Measurements from ENCODE around the gene PSEN2. TPM values are rescaled to one million over a fixed set of nuclear protein-coding genes. Genes with fewer than 3 reads are reported as not detected.

The PSEN2 gene
- total and polyA plus RNA-seq, 7 donors, result 4.4 to 56.8 (median 23.2) TPM

DNA sequence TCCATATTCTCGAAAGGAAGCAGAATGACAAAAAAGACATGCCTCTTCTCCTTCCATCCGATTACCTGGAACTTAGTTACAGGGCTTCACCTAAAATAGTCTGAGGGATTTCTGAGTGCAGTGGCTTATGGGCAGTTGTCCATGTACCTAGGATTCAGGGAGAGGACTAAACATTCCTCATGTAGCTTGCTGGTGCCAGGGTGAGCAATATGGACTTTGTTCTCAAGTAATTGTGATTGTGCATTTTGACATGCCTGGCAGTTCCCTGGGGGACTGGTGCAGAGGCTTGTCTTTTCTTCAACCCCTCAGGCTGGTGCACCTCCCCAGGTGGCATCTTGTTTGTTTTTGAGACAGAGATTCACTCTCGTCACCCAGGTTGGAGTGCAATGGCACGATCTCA lies 6.1 kb upstream of the PSEN2 start:
- H3K9me3 ChIP-seq, result no peaks in the 10 kb centered on the region
- DNase-seq, result no peak
- H3K27me3 ChIP-seq, result no peaks in the 10 kb centered on the region
- peaks cover 0 to 16% (median 8%) of the 10 kb centered on the region in 4 donors for H3K4me1 ChIP-seq
- intact Hi-C loops (cut with DNase I), result no loop called here
- no peak for TF ChIP-seq POLR2A (IDR thresholded peaks at IDR 0.05)
- TF ChIP-seq, protein P1, sequence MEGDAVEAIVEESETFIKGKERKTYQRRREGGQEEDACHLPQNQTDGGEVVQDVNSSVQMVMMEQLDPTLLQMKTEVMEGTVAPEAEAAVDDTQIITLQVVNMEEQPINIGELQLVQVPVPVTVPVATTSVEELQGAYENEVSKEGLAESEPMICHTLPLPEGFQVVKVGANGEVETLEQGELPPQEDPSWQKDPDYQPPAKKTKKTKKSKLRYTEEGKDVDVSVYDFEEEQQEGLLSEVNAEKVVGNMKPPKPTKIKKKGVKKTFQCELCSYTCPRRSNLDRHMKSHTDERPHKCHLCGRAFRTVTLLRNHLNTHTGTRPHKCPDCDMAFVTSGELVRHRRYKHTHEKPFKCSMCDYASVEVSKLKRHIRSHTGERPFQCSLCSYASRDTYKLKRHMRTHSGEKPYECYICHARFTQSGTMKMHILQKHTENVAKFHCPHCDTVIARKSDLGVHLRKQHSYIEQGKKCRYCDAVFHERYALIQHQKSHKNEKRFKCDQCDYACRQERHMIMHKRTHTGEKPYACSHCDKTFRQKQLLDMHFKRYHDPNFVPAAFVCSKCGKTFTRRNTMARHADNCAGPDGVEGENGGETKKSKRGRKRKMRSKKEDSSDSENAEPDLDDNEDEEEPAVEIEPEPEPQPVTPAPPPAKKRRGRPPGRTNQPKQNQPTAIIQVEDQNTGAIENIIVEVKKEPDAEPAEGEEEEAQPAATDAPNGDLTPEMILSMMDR (IDR thresholded peaks at IDR 0.05), result no peak
- no peak for TF ChIP-seq POLR2AphosphoS5 (IDR thresholded peaks at IDR 0.05)
- TF ChIP-seq EP300 (IDR thresholded peaks at IDR 0.05), result no peak
- no peak overlapping the region for H3K27ac ChIP-seq
- 79 to 96% methylated on average over 4 of the region's 4 CpGs for WGBS, 2 donors
- H3K36me3 ChIP-seq, result no peaks in the 10 kb centered on the region
- H3K4me3 ChIP-seq, result no peak overlapping the region

DNA sequence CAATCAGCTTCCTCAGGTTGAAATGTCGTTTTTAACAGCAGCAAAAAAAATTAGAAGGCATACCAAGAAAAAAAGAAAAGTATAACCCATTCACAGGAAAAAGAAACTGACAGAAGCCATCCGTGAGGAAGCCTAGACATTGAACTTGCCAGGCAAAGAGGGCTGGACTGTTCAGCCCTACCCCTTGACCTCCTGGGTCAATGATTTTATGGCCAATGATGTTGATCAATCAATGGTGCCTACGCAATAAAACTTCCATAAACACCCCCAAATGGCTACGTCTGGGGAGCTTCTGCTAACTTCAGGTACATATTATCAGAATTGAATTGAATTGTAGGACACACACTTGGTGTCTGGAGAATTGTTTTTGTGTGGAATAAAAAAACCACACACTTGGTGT lies 4.8 kb upstream of the PSEN2 start:
- H3K9me3 ChIP-seq, result no peaks in the 10 kb centered on the region
- no peak overlapping the region for H3K4me3 ChIP-seq
- no peaks in the 10 kb centered on the region for H3K36me3 ChIP-seq
- no peak overlapping the region for H3K27ac ChIP-seq
- intact Hi-C loops (cut with DNase I), result no loop called here
- no peaks in the 10 kb centered on the region for H3K27me3 ChIP-seq
- peaks cover 0 to 22% (median 10%) of the 10 kb centered on the region in 4 donors for H3K4me1 ChIP-seq
- TF ChIP-seq POLR2AphosphoS5 (IDR thresholded peaks at IDR 0.05) (no peak), EP300 (IDR thresholded peaks at IDR 0.05) (no peak), POLR2A (IDR thresholded peaks at IDR 0.05) (no peak)
- TF ChIP-seq, protein P1 (IDR thresholded peaks at IDR 0.05), result no peak
- 19 to 63% methylated on average over 4 of the region's 4 CpGs for WGBS, 2 donors
- DNase-seq, result no peak

DNA sequence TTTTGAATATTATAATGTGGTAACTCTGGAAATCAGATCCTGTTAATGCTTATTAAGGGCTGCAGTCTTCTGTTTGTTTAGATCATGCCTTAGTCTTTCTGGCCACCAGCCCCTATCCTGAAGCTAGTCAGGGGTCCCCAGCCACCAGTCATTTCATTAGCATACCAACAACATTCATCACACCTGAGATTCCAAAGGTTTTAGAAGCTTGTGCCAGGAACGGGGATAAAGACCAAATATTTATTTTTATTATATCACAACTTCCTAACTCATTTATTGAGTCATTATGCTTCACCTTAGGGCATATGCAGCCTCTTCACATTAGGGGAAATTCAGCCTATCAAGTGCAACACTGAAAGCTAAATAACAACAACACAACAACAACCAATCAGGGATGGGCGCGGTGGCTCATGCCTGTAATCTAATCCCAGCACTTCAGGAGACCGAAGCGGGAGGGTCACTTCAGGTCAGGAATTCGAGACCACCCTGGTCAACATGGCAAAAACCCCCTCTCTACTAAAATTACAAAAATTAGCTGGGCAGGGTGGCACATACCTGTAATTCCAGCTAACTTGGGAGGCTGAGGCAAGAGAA lies 2.9 kb upstream of the PSEN2 start:
- H3K27me3 ChIP-seq, result no peaks in the 10 kb centered on the region
- intact Hi-C loops (cut with DNase I), result no loop called here
- TF ChIP-seq POLR2AphosphoS5 (IDR thresholded peaks at IDR 0.05) (no peak), EP300 (IDR thresholded peaks at IDR 0.05) (no peak), POLR2A (IDR thresholded peaks at IDR 0.05) (no peak)
- TF ChIP-seq, protein P1 (IDR thresholded peaks at IDR 0.05), result no peak
- H3K9me3 ChIP-seq, result no peaks in the 10 kb centered on the region
- WGBS, 2 donors, result 75 to 82% methylated on average over 6 of the region's 6 CpGs
- DNase-seq, result no peak
- no peak overlapping the region for H3K27ac ChIP-seq
- no peaks in the 10 kb centered on the region for H3K36me3 ChIP-seq
- H3K4me1 ChIP-seq, result peaks cover 0 to 35% (median 24%) of the 10 kb centered on the region in 4 donors
- H3K4me3 ChIP-seq, result no peak overlapping the region

DNA sequence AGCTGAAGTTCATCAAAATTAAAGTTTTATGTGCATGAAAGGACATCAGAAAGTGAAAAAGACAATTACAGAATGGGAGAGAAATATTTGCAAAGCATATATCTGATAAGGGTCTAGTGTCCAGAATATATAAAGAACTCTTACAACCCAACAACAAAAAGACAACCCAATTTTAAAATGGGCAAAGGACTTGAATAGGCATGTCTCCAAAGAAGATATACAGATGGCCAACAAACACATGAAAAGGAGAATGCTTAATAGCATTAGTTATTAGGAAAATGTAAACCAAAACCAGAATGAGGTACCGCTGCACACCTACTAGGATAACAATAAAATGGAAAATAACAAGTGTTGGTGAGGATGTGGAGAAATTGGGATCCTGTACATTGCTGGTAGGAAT lies 1.7 kb upstream of the PSEN2 start:
- Histone ChIP-seq H3K4me1 (peaks cover 0 to 24% (median 17%) of the 10 kb centered on the region in 4 donors), H3K27ac (no peak overlapping the region), H3K9me3 (no peaks in the 10 kb centered on the region), H3K27me3 (no peaks in the 10 kb centered on the region), H3K36me3 (no peaks in the 10 kb centered on the region), H3K4me3 (no peak overlapping the region)
- TF ChIP-seq EP300 (IDR thresholded peaks at IDR 0.05) (no peak), POLR2A (IDR thresholded peaks at IDR 0.05) (no peak), POLR2AphosphoS5 (IDR thresholded peaks at IDR 0.05) (no peak)
- TF ChIP-seq, protein P1 (IDR thresholded peaks at IDR 0.05), result no peak
- DNase-seq, result no peak
- WGBS, 2 donors, result 97 to 100% methylated on average over 1 of the region's 1 CpG
- intact Hi-C loops (cut with DNase I), result no loop called here

DNA sequence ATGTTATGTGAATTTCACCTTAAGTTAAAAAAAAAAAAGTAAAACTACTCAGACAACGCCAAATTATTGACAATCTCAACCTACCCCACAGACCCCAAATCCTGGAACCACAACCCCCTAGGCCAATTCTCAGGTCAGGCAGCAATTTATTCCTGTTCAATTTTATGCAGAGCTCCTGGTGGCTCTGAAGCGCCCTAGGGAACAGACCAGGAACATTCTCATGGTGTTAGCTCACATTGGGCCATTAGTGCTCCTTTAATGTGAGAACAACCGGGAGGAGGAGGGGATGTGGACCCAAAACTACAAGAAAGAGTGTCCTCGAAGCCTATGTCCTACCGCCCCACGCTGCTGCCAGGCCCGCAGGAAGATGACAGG lies 403 bp upstream of the PSEN2 start:
- Histone ChIP-seq H3K4me1 (peaks cover 0 to 21% (median 16%) of the 10 kb centered on the region in 4 donors), H3K4me3 (peak overlapping the region; percentile 65 to 83 (median 75)), H3K36me3 (no peaks in the 10 kb centered on the region), H3K27ac (peak overlapping the region; percentile 82 to 86 (median 84)), H3K9me3 (no peaks in the 10 kb centered on the region), H3K27me3 (no peaks in the 10 kb centered on the region)
- DNase-seq, result no peak
- WGBS, 2 donors, result 11 to 25% methylated on average over 7 of the region's 7 CpGs
- intact Hi-C loops (cut with DNase I), result loop anchor here (5.0 kb wide), 1 partner anchor 67 kb away; no protein-coding TSS in a partner anchor
- TF ChIP-seq EP300 (IDR thresholded peaks at IDR 0.05), result no peak
- no peak for TF ChIP-seq POLR2AphosphoS5 (IDR thresholded peaks at IDR 0.05)
- TF ChIP-seq, protein P1 (IDR thresholded peaks at IDR 0.05), result no peak
- TF ChIP-seq POLR2A (IDR thresholded peaks at IDR 0.05), result no peak
